Gastrocnemius medialis (tissue), 4 donors: Measurements from ENCODE around the gene NUP188. TPM values are rescaled to one million over a fixed set of nuclear protein-coding genes. Genes with fewer than 3 reads are reported as not detected.
"Not testable (repeated sequence)": the region's sequence is repeated elsewhere in the genome, so short reads cannot be mapped to it uniquely, and the experiment has no call there.

ENCODE experiments used
- ATAC-seq, 2 donors: fragments of 150-250 bp; one replicate each; pipeline ENCODE4 v1.9.1; 2016
- DNase-seq, 2 donors: peaks; one replicate each; pipeline ENCODE4 v3.0.0-alpha.2; 2019
- H3K27ac ChIP-seq, 4 donors: fragments of 200-600 bp; sonication (generic); 1 replicate in 1 of 4; 2 replicates in 3 of 4; pipeline ENCODE4 v1.5.1; 2016 to 2018; ENCODE audit warnings: mild to moderate bottlenecking in 2 of 4, moderate library complexity in 1 of 4
- H3K27me3 ChIP-seq, 3 donors: fragments of 200-600 bp; sonication (generic) in 2 of 3; 1 replicate in 1 of 3; 2 replicates in 2 of 3; pipeline versions ENCODE4 v1.5.1 to v1.6.0; 2016 to 2019; ENCODE audit warnings: mild to moderate bottlenecking in 1 of 3, moderate library complexity in 1 of 3
- H3K36me3 ChIP-seq, 2 donors: fragments of 200-600 bp; sonication (generic) in 1 of 2; one replicate each; pipeline ENCODE4 v1.5.1; 2017 to 2018
- H3K4me1 ChIP-seq, 2 donors: fragments of 200-600 bp; sonication (generic) in 1 of 2; one replicate each; pipeline ENCODE4 v1.5.1; 2016 to 2017; ENCODE audit warnings: mild to moderate bottlenecking in 2 of 2
- H3K4me3 ChIP-seq, 4 donors: fragments of 200-600 bp; sonication (generic) in 3 of 4; 1 replicate in 1 of 4; 2 replicates in 3 of 4; pipeline ENCODE4 v1.5.1; 2016 to 2019; ENCODE audit warnings: mild to moderate bottlenecking in 2 of 4
- H3K9me3 ChIP-seq, 3 donors: fragments of 200-600 bp; sonication (generic) in 2 of 3; 1 replicate in 1 of 3; 2 replicates in 2 of 3; pipeline ENCODE4 v1.5.1; 2016 to 2019
- CTCF ChIP-seq, 5 experiments: fragments of 450-650 bp in 3 of 5; fragments of 200-600 bp in 2 of 5; sonication (generic) in 2 of 5; IDR thresholded peaks in 4 of 5; conservative IDR thresholded peaks in 1 of 5; 1 replicate in 4 of 5; 2 replicates in 1 of 5; pipeline ENCODE4 v1.5.1; 2016 to 2019; ENCODE audit warnings: antibody characterized with exemption in 5 of 5, mild to moderate bottlenecking in 3 of 5, moderate library complexity in 3 of 5
- POLR2A ChIP-seq, 2 donors: fragments of 450-650 bp; IDR thresholded peaks; one replicate each; pipeline ENCODE4 v1.6.1; 2017; ENCODE audit warnings: antibody characterized with exemption in 2 of 2, mild to moderate bottlenecking in 2 of 2, moderate library complexity in 2 of 2
- in situ Hi-C, 4 donors: fragments of 200-750 bp; cut with MboI; loops; one replicate each; pipeline versions ENCODE4 v1.15.0 to v1.8.0; 2017; ENCODE audit warnings: low sequenced_read_pairs in 4 of 4
- intact Hi-C: fragments of 100-400 bp; cut with DNase I; formaldehyde crosslinking; loops from one replicate; pipeline ENCODE4 v1.15.1; 2023; ENCODE audit warnings: low total_unique reads
- total RNA-seq, 4 donors: library from RNA; depleted of rRNA; stranded (reverse); fragments of >200 nt; gene quantifications; one replicate each; pipeline versions ENCODE4 v1.1.0 to v1.2.3, GENCODE V29; 2016

NUP188 gene
- total RNA-seq, 4 donors from 2014 or later = 24.7 to 59.7 (median 30.3) TPM

DNA sequence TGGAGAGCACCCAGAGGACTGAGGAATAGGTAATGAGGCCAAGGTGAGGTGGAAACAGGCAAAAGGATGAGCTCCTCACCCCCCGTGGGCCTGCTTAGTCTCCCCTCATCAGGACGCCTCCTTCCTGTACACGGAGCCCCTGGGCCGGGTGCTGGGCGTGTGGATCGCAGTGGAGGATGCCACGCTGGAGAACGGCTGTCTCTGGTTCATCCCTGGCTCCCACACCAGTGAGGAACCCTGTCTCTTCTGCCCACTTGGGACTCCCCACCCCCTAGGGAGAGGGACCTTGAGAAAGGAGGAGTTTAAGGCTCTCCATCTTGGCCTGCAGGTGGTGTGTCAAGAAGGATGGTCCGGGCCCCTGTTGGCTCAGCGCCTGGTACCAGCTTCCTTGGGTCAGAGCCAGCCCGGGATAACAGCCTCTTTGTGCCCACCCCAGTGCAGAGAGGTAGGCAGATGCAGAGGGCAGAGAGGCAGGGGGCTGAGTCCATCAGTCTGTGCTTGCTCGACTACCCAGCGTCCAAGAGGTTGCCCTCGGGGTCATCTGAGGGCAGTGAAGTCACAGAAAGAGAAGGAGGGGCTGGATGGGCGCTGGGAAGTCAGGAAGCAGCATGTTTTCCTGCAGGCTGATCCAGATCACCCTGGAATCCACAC lies 7.1 kb upstream of the NUP188 start:
- Histone ChIP-seq H3K27ac (peak overlapping the region in 3 of 4 donors; percentile 44 to 72 (median 49)), H3K27me3 (no peaks in the 10 kb centered on the region), H3K4me3 (no peak overlapping the region), H3K9me3 (no peaks in the 10 kb centered on the region), H3K36me3 (peaks cover 0 to under 1% of the 10 kb centered on the region in 2 donors), H3K4me1 (no peaks in the 10 kb centered on the region)
- ATAC-seq (peak in 1 of 2 donors; percentile 31), DNase-seq (no peak)
- TF ChIP-seq CTCF (IDR thresholded peaks at IDR 0.05 in 4 of 5, conservative IDR thresholded peaks at IDR 0.05 in 1 of 5) (no peak), POLR2A (IDR thresholded peaks at IDR 0.05) (no peak)
- in situ Hi-C loops (no loop called here), intact Hi-C loops (loop anchor here (1.0 kb wide), 1 partner anchor 38 kb away; no protein-coding TSS in a partner anchor)

GRCh38 chr9:128940946-128941755 lies 6.3 kb upstream of the NUP188 start:
- intact Hi-C loops = loop anchor here (1.0 kb wide), 1 partner anchor 39 kb away; no protein-coding TSS in a partner anchor

GRCh38 chr9:128943832-128944620 lies 3.5 kb upstream of the NUP188 start:
- Histone ChIP-seq H3K4me3 (no peak overlapping the region), H3K27me3 (no peaks in the 10 kb centered on the region), H3K9me3 (no peaks in the 10 kb centered on the region), H3K27ac (peak overlapping the region in 3 of 4 donors; percentile 16 to 64 (median 38)), H3K36me3 (peaks cover 0 to 9% of the 10 kb centered on the region in 2 donors), H3K4me1 (peaks cover 18 to 20% of the 10 kb centered on the region in 2 donors)
- no peak for TF ChIP-seq POLR2A (IDR thresholded peaks at IDR 0.05)
- no peak for TF ChIP-seq CTCF (IDR thresholded peaks at IDR 0.05 in 4 of 5, conservative IDR thresholded peaks at IDR 0.05 in 1 of 5)
- in situ Hi-C loops (no loop called here), intact Hi-C loops (no loop called here)
- DNase-seq = no peak
- ATAC-seq = no peak

More at GRCh38 chr9:128940946-128941755, 6.3 kb upstream of the NUP188 start:
- in situ Hi-C loops = no loop called here
- ATAC-seq = no peak
- peaks cover 4 to 5% of the 10 kb centered on the region in 2 donors for H3K4me1 ChIP-seq
- no peaks in the 10 kb centered on the region for H3K27me3 ChIP-seq
- no peak overlapping the region for H3K4me3 ChIP-seq
- peak overlapping the region in 3 of 4 donors; percentile 44 to 72 (median 53) for H3K27ac ChIP-seq
- H3K9me3 ChIP-seq = no peaks in the 10 kb centered on the region
- TF ChIP-seq POLR2A (IDR thresholded peaks at IDR 0.05) (no peak), CTCF (IDR thresholded peaks at IDR 0.05 in 4 of 5, conservative IDR thresholded peaks at IDR 0.05 in 1 of 5) (no peak)
- no peak for DNase-seq
- H3K36me3 ChIP-seq = peaks cover 0 to 8% of the 10 kb centered on the region in 2 donors

DNA sequence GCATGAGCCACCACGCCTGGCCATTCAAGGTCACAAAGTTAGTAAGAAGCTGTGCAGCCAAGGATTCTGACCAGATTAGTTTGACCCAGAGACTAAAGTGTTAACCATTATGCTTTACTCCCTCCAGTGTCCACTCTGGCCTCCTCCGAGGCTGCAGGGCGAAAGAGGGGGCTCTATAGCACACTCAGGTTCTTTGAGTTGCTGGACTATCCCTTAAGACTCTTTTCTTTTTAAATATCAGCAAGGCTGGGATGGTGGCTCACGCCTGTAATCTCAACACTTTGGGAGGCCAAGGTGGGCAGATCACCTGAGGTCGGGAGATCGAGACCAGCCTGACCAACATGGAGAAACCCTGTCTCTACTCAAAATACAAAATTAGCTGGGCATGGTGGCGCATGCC lies 2.5 kb upstream of the NUP188 start:
- H3K27ac ChIP-seq, H3K9me3 ChIP-seq, in situ Hi-C loops, H3K27me3 ChIP-seq, H3K4me3 ChIP-seq, H3K36me3 ChIP-seq, DNase-seq, ATAC-seq: not testable (repeated sequence)
- H3K4me1 ChIP-seq = peaks cover 18 to 20% of the 10 kb centered on the region in 2 donors
- intact Hi-C loops = loop anchor here (5.0 kb wide), 1 partner anchor 92 kb away; the partner anchor contains the start of gene MIGA2
